ENCODE measurements around the gene MSH5. TPM values are rescaled to one million over a fixed set of nuclear protein-coding genes. Genes with fewer than 3 reads are reported as not detected.
A peak's percentile ranks its signal among the peaks of the same experiment; 100 is the strongest.

The MSH5 gene
- total RNA-seq, 1 experiment from 2014 or later: 22.7 TPM

DNA sequence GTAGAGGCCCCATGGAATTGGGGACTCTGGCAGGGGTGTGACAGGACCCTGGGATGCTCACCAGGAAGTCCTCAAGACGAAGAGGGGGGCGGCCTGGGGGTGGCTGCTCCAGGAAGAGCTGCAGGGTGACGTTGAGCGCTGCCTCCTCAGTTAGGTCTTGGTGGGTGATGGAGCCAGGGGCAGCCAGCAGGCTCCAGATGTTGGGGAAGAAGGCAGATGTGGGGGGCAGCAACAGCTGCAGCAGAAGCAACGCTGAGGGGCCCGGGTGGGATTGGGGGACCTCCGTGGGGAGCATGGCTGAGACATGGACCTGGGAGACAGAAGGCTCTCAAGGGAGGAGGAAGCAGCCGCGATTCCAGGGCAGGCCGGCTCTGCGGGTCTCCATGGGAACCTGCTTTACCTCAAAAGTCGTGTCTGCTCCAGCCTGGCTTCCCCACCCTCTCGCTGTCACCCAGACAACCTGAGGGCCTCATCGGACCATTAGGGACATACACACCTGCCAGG, 36.7 kb downstream of the MSH5 start:
- DNase-seq (peak; percentile 20), ATAC-seq (peak; percentile 20)
- BruUV-seq (replicated peaks): no TSS peak
- Histone ChIP-seq H3K4me2 (ENCODE audit: low read length) (peak overlapping the region; percentile 79), H2AFZ (ENCODE audit: low read length) (no peak overlapping the region), H3K27me3 (ENCODE audit: low read length) (no peaks in the 10 kb centered on the region), H3K4me3 (ENCODE audit: low read length) (peak overlapping the region; percentile 43), H3K27ac (ENCODE audit: low read length) (peak overlapping the region; percentile 69), H3K79me2 (ENCODE audit: low read length) (no peaks in the 10 kb centered on the region), H3K9me2 (replicated peaks; ENCODE audit: low read length) (no peaks in the 10 kb centered on the region), H3F3A (ENCODE audit: low read length, unreplicated experiment) (peaks cover 3% of the 10 kb centered on the region), H3K4me1 (ENCODE audit: insufficient read depth, low read length) (peaks cover 29% of the 10 kb centered on the region), H3K9me3 (ENCODE audit: low read length) (no peaks in the 10 kb centered on the region), H3K9ac (ENCODE audit: low read length) (peak overlapping the region; percentile 50), H4K20me1 (ENCODE audit: low read length) (no peaks in the 10 kb centered on the region), H3K36me3 (ENCODE audit: low read depth, low read length) (peaks cover 30% of the 10 kb centered on the region; the same call in 1 of the 2 replicates)
- ChIA-PET POLR2A (ENCODE audit: unreplicated experiment) (no interaction called here), CTCF (interaction anchor here (0.6 kb wide), 1 partner anchor 12 kb away, joined by 4 read pairs; no protein-coding TSS in a partner anchor)
- no peak for TF ChIP-seq EZH2phosphoT487 (IDR thresholded peaks at IDR 0.05; ENCODE audit: borderline replicate concordance, low read length)
- intact Hi-C loops (cut with micrococcal nuclease): no loop called here

DNA sequence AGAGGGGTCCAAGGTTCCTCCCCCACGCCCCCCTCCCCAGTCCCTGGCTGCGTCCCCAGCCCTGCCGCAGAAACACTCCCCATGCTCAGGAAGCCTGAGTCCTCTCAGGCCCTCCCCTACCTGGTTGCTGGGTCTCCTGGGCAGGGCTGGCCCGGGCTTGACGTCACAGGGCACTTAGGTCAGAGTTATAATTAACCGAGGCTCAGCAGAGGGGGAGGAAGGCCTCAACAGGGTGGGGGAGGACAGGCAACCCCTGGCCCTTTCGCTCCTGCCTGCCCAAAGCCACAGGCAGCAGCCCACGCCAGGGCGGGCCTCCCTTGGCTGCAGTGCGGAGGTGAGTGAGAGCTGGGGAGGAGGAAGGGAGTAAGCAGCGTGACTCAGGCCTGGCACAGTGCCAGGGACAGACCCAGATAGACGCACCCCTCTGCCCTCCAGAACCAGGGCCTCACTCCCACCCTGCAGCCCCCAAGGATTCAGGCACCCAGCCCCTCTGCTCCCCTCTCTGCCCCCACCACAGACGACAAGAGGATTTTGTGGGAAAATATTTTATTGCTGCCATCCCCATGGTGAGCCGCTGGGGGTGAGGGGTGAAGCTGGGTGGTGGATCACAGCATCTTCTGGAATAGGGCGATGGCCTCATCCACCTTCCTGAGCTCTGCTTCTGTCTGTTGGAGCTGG, 37.3 kb downstream of the MSH5 start, which contains the start of gene VWA7:
Gene VWA7, minus strand, starts transcription at position 340 of the 678 bp plus-strand sequence. CDS start 549 bp downstream, outside the sequence.
- Histone ChIP-seq H3K4me2 (ENCODE audit: low read length) (peak within 1 kb of the TSS; percentile 79), H4K20me1 (ENCODE audit: low read length) (no peaks in the 10 kb centered on the region), H3K9me2 (replicated peaks; ENCODE audit: low read length) (no peaks in the 10 kb centered on the region), H3K9ac (ENCODE audit: low read length) (peak within 1 kb of the TSS; percentile 50), H3K36me3 (ENCODE audit: low read depth, low read length) (peaks cover 35% of the 10 kb centered on the region; the same call in 1 of the 2 replicates), H3K4me3 (ENCODE audit: low read length) (peak within 1 kb of the TSS; percentile 43), H3K27ac (ENCODE audit: low read length) (peak within 1 kb of the TSS; percentile 69), H3K4me1 (ENCODE audit: insufficient read depth, low read length) (peaks cover 29% of the 10 kb centered on the region), H3K9me3 (ENCODE audit: low read length) (no peaks in the 10 kb centered on the region), H2AFZ (ENCODE audit: low read length) (no peak within 1 kb of the TSS), H3K79me2 (ENCODE audit: low read length) (no peaks in the 10 kb centered on the region), H3K27me3 (ENCODE audit: low read length) (no peaks in the 10 kb centered on the region), H3F3A (ENCODE audit: low read length, unreplicated experiment) (peaks cover 3% of the 10 kb centered on the region)
- ATAC-seq: peak; percentile 79
- CTCF ChIA-PET: interaction anchor here (0.6 kb wide), 2 partner anchors 12 to 31 kb away, joined by 4 read pairs; no protein-coding TSS in a partner anchor
- intact Hi-C loops (cut with micrococcal nuclease): no loop called here
- TF ChIP-seq EZH2 (IDR thresholded peaks at IDR 0.05; ENCODE audit: low read length, unreplicated experiment) (no peak), EZH2phosphoT487 (IDR thresholded peaks at IDR 0.05; ENCODE audit: borderline replicate concordance, low read length) (no peak)
- TF ChIP-seq, protein P1, sequence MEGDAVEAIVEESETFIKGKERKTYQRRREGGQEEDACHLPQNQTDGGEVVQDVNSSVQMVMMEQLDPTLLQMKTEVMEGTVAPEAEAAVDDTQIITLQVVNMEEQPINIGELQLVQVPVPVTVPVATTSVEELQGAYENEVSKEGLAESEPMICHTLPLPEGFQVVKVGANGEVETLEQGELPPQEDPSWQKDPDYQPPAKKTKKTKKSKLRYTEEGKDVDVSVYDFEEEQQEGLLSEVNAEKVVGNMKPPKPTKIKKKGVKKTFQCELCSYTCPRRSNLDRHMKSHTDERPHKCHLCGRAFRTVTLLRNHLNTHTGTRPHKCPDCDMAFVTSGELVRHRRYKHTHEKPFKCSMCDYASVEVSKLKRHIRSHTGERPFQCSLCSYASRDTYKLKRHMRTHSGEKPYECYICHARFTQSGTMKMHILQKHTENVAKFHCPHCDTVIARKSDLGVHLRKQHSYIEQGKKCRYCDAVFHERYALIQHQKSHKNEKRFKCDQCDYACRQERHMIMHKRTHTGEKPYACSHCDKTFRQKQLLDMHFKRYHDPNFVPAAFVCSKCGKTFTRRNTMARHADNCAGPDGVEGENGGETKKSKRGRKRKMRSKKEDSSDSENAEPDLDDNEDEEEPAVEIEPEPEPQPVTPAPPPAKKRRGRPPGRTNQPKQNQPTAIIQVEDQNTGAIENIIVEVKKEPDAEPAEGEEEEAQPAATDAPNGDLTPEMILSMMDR (conservative IDR thresholded peaks at IDR 0.05; ENCODE audit: low read depth, low read length): no peak
- no TSS peak for BruUV-seq (replicated peaks)
- POLR2A ChIA-PET (ENCODE audit: unreplicated experiment): interaction anchor here (0.6 to 0.9 kb wide), 2 partner anchors 18 to 1521 kb away, joined by 3 read pairs; partner anchors contain the start of gene VARS1
- peak; percentile 88 for DNase-seq

DNA sequence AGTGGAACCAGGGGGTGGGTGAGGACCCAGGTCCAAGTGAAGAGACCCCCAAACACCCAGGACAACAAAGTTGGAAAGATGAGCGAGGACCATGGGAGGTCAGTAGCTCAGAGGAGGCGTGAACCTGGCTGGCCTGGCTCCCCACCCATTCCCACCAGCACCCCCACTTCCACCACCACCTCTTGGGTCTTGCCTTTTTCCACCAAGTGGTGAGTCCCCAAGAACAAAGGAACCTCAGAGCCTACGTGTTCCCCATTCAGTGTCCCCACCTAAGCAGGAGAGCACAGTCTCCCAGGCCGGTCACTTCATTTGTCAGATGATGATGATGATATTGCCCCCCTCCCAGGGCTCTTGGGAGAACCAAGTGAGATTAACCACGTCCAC, 37.9 kb downstream of the MSH5 start:
- no peak for ATAC-seq
- H3K27me3 ChIP-seq (ENCODE audit: low read length): no peaks in the 10 kb centered on the region
- no peaks in the 10 kb centered on the region for H3K9me3 ChIP-seq (ENCODE audit: low read length)
- no peak overlapping the region for H3K4me3 ChIP-seq (ENCODE audit: low read length)
- peaks cover 29% of the 10 kb centered on the region for H3K4me1 ChIP-seq (ENCODE audit: insufficient read depth, low read length)
- CTCF ChIA-PET: interaction anchor here (0.6 kb wide), 1 partner anchor 32 kb away, joined by 4 read pairs; no protein-coding TSS in a partner anchor
- H3K9me2 ChIP-seq (replicated peaks; ENCODE audit: low read length): no peaks in the 10 kb centered on the region
- peak overlapping the region; percentile 69 for H3K27ac ChIP-seq (ENCODE audit: low read length)
- peak overlapping the region; percentile 79 for H3K4me2 ChIP-seq (ENCODE audit: low read length)
- intact Hi-C loops (cut with micrococcal nuclease): no loop called here
- no peak overlapping the region for H3K9ac ChIP-seq (ENCODE audit: low read length)
- POLR2A ChIA-PET (ENCODE audit: unreplicated experiment): interaction anchor here (0.6 to 0.9 kb wide), 2 partner anchors 18 to 1520 kb away, joined by 3 read pairs; partner anchors contain the start of gene VARS1
- H3K36me3 ChIP-seq (ENCODE audit: low read depth, low read length): peaks cover 40% of the 10 kb centered on the region; the same call in 1 of the 2 replicates
- no TSS peak for BruUV-seq (replicated peaks)
- H3F3A ChIP-seq (ENCODE audit: low read length, unreplicated experiment): peaks cover 3% of the 10 kb centered on the region
- TF ChIP-seq, protein P1 (conservative IDR thresholded peaks at IDR 0.05; ENCODE audit: low read depth, low read length): no peak
- no peak for TF ChIP-seq EZH2phosphoT487 (IDR thresholded peaks at IDR 0.05; ENCODE audit: borderline replicate concordance, low read length)
- TF ChIP-seq EZH2 (IDR thresholded peaks at IDR 0.05; ENCODE audit: low read length, unreplicated experiment): no peak
- no peak overlapping the region for H2AFZ ChIP-seq (ENCODE audit: low read length)
- H4K20me1 ChIP-seq (ENCODE audit: low read length): no peaks in the 10 kb centered on the region
- H3K79me2 ChIP-seq (ENCODE audit: low read length): no peaks in the 10 kb centered on the region
- DNase-seq: no peak
